GM12892 (cell line): ENCODE data around the gene UNC80.

Experiments
- POLR2A ChIP-seq: IDR thresholded peaks from 2 replicates; pipeline ENCODE4 v1.6.1; 2011; ENCODE audit warnings: low read depth, low read length, control low read depth
- POLR2AphosphoS5 ChIP-seq: IDR thresholded peaks from 2 replicates; pipeline ENCODE4 v1.6.1; 2011; ENCODE audit warnings: low read depth, low read length, control low read depth

GRCh38 chr2:210000464-210001324 lies 229.1 kb downstream of the UNC80 start:
- TF ChIP-seq POLR2AphosphoS5, result no peak
- no peak for TF ChIP-seq POLR2A
